NB4 (cell line): ENCODE measurements around the gene GAB2.

ENCODE experiments used
- DNase-seq: peaks from one replicate; pipeline ENCODE4 v3.0.0; 2010; ENCODE audit warnings: low read depth
- H3K4me3 ChIP-seq: one replicate; pipeline ENCODE4 v1.5.1; 2011; ENCODE audit warnings: mild to moderate bottlenecking, low read depth, low read length, moderate library complexity
- CTCF ChIP-seq: IDR thresholded peaks from one replicate; pipeline ENCODE4 v1.5.1; 2012; ENCODE audit warnings: low read depth, low read length
- MAX ChIP-seq: IDR thresholded peaks from 2 replicates; pipeline ENCODE4 v1.6.1; 2011; ENCODE audit warnings: low read depth, low read length
- MYC ChIP-seq: IDR thresholded peaks from 2 replicates; pipeline ENCODE4 v1.6.1; 2011; ENCODE audit warnings: low read depth, low read length
- POLR2A ChIP-seq: IDR thresholded peaks from 2 replicates; pipeline ENCODE4 v1.6.1; 2011; ENCODE audit warnings: mild to moderate bottlenecking; ENCODE audit not compliant: insufficient read length; ENCODE audit errors: extremely low read depth

Gene GAB2

GRCh38 chr11:78270971-78271370, 146.6 kb downstream of the GAB2 start:
- H3K4me3 ChIP-seq = no peak overlapping the region
- TF ChIP-seq MAX (no peak), CTCF (no peak), MYC (no peak), POLR2A (no peak)
- DNase-seq = no peak

GRCh38 chr11:78269806-78270205, 147.8 kb downstream of the GAB2 start:
- H3K4me3 ChIP-seq = no peak overlapping the region
- no peak for DNase-seq
- no peak for TF ChIP-seq MYC
- TF ChIP-seq POLR2A = no peak
- TF ChIP-seq CTCF = no peak
- TF ChIP-seq MAX = no peak

GRCh38 chr11:78268591-78269410, 148.8 kb downstream of the GAB2 start:
- DNase-seq = no peak
- TF ChIP-seq MAX (no peak), CTCF (no peak), MYC (no peak), POLR2A (no peak)
- no peak overlapping the region for H3K4me3 ChIP-seq

GRCh38 chr11:78266451-78266850, 151.2 kb downstream of the GAB2 start:
- H3K4me3 ChIP-seq = no peak overlapping the region
- no peak for DNase-seq
- no peak for TF ChIP-seq MAX
- TF ChIP-seq POLR2A = no peak
- no peak for TF ChIP-seq CTCF
- no peak for TF ChIP-seq MYC

- TF ChIP-seq MAX = no peak
- no peak for TF ChIP-seq CTCF
- no peak for TF ChIP-seq POLR2A
- TF ChIP-seq MYC = no peak
- no peak for DNase-seq
- H3K4me3 ChIP-seq = no peak overlapping the region
Measured at GRCh38 chr11:78265326-78265725, 152.3 kb downstream of the GAB2 start.
